GOT3 (cell line): ENCODE results near the gene LIN9.
A peak's percentile ranks its signal among the peaks of the same experiment; 100 is the strongest.
"Not testable (repeated sequence)": the region's sequence is repeated elsewhere in the genome, so short reads cannot be mapped to it uniquely, and the experiment has no call there.

Experiments used
- DNase-seq: peaks from one replicate; lab custom pipeline; 2025; ENCODE audit warnings: mixed read lengths; lab: John Stamatoyannopoulos, UW

The LIN9 gene

DNA sequence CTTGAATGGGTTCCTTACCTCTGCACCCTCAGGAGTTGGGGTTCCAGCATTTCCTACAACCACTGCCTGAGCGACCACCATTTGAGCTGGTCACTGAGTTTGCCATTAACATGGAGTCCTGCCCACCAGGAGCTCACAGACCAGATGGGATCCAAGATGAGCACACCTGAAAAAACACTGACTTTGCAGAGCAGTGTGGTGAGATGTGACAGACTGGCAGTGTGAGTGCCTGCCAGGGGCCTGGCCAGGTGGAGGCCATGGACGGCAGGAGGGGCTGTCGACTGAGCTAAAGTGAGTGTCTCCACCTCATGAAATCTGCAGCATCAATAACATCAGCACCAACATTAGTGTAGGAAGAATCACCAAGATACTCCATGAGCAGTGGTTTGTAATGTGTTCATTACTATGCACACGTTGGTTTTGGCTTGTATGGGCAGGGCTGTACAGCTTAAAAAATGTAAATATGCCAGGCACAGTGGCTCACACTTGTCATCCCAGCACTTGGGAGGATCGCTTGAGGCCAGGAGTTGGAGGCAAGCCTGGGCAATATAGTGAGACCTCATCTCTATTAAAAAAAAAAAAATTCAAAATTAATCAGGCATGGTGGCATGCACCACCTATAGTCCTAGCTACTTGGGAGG lies 97.7 kb downstream of the LIN9 start:
- DNase-seq, result no peak

DNA sequence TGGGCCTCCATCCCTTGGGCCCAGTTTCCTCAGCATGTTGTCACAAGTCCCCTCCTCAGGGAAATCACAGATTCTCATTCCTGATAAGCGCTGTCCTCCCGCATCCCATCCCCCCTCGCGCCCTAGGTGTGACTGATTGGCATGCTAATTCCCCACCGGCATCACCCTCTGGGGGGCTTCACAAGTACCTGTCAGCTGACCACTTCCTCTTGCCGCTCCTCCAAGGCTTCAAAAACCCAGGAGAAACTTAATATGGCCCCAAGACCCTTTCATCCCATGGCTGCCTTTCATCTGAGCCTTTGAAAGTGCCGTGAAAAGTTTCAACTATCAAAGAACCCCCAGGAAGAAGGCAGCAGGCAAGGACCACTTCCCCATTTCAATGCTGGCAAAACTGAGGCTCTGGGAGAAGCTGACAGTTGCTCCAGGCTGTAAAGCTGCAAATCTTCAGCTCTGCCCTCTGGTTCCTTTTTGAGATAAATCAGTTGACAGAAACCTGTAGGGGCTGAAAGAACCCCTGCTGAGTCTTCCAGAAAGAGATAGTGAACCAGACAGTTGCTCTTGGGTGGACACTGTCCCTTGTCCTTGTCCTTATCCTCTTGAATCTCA lies 98.3 kb downstream of the LIN9 start:
- no peak for DNase-seq

DNA sequence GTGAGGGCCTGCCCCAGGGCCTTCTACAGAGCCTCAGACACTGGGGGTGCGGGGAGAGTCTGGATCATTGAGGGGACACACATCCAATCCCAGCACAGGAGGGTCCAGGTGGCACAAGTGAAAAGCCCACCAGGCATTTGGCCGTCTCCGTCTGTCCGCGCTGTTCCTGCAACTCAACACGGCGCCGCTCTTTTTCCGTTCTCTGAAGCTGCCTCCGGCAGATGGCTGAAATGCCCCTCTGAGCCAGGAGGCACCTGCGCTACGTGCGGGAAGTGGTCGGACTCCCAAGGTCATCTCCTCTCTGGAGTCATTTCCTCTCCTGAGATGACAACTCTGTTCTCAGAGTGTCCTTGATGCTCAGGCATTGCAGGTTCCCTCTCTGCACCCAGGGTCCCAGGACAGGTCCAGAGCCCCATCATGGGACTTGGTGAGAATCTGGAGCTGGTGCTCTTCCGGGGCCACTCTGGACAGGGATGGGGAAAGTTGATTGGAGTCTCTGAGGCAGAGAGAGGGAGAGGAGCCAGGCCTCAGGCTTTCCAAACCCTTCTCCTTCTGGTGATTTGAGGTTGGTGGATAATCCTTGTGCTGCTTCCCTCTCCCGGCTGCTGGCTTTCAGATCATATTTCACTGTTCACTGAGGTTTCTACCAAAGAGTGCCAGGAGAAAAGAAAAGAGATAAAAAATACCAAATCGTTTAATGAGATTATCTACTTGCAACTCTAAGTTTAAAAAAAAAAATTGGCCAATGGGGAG lies 99.5 kb downstream of the LIN9 start:
- DNase-seq, result no peak

DNA sequence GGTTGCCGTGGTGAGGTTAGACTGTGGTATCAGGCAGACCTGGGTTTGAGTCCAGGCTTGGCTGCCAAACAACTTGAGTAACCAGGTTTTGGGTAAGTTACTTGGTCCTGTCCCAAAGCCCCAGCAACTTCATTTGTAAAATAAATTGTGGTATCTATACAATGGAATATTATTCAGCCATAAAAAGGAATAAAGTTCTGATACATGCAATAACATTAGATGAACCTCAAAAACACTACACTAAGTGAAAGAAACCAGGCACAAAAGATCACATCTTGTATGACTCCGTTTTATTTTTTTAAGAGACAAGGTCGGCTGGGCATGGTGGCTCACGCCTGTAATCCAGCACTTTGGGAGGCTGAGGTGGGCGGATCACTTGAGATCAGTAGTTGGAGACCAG lies 101.9 kb downstream of the LIN9 start:
- DNase-seq, result no peak

DNA sequence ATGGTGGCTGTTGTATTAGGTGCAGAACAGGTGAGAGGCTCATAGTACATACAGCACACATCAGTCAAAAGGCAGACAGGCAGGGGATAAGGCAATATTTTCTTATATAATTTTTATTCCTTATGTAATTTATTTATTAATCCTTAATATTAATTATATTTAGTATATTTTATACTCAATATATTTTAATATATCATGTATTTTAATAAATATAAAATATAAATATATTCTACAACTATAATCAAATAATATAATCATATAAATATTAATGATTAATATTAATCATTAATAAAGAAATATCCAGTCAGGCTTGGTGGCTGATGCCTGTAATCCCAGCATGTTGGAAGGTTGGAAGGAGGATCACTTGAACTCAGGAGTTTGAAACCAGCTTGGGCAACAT lies 104.8 kb downstream of the LIN9 start:
- no peak for DNase-seq

DNA sequence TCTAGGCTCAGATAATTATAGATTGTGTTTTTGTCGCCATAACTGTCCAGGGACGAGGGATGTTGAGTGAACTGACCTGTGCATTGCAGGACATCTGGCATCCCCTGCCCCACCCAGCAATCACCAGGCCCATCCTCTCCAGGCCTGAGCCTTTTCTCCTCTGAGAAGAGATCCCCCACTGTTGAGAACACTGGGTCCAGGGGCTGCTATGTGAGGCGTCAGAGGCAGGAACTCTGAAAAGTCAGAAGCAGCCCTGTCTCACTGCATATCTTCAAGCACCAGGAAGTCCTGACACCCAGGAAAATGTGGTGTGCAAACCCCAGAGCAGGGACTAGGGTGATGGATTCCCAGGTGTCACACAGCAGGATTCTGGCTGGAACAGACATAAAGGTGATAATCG lies 105.3 kb downstream of the LIN9 start:
- no peak for DNase-seq

DNA sequence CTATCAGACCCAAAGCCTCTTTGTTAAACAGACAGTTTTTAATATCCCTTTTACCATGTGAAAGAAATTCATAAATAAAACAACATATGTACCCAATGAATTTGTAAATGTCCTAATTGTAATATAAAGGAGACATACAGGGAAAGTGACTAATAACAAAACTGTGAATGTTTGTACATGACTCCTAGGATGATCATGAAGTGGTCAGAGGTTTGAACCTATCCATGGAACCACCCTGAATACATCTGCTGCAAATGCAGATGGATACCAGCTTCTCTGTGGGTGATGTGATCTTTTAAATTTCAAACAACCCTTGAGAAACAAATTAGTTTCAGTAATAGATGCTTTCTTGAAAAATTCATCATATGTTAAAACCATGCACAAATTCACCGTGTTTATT lies 105.7 kb downstream of the LIN9 start:
- no peak for DNase-seq

DNA sequence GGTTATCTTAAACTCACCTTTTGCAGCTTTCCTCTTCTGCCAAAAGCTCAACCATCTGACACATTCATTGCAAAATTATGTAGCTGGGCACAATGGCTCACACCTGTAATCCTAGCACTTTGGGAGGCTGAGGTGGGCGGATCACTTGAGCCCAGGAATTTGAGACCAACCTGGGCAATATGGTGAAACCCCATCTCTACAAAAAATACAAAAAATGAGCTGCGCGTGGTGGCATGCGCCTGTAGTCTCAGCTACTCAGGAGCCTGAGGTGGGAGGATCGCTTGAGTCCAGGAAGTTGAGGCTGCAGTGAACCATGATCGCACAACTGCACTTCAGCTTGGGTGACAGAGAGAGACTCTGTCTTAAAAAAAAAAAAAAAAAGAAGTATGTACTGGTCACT lies 106.3 kb downstream of the LIN9 start:
- DNase-seq, result not testable (repeated sequence)

DNA sequence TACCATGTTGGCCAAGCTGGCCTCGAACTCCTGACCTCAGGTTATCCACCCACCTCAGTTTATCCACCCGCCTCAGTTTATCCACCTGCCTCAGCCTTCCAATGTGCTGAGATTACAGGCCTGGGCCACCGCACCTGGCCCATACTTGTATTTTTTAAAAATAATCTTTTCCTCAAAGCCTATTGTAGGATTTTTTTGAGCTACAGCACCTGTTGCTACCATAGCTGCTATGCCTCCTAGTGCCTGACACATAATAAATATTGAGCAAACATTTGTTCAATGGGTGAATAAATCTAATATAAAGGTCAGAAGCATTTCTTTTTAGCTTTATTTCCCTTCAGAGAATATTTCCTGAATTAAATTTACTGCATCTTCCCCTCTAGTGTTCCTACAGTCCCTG lies 106.7 kb downstream of the LIN9 start:
- DNase-seq, result no peak

DNA sequence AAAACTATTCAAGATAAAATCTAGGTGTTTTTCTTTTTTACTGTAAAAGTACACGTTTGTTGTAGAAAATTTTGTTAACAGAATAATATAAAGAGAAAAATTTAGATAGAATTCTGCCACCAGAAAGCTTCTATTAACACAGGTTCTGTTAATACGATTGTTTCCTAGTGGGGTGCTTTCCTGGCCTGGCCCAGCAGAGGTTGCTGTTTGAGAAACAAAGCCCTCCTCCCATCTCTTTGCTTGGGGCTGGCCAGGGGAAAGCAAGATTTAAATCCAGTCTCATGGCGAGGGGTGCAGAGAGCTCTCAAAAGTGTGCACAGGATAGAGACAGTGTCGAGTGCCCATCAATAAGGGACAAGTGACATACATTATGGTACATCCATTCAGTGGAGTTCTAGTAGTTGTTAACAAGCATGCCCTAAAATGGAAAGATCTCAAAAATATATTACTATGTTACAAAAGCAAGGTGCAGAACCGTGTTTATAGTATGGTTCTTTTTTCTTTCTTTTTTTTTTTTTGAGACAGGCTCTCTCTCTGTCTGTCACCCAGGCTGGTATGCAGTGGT lies 107.9 kb downstream of the LIN9 start:
- no peak for DNase-seq

DNA sequence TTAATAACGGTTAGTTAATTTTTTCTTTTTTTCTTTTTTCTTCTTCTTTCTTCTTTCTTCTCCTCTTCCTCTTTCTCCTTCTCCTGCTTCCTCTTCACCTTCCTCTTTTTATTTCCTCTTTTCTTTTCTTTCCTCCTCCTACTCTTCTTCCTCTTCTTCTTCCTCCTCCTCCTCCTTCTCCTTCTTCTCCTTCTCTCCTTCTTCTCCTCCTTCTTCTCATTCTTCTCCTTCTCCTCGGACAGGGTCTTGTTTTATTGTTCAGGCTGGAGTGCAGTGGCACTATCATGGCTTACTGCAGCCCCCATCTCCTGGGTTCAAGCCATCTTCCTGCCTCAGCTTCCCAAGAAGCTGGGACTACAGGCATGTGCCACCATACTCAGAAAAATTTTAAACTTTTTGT lies 109.0 kb downstream of the LIN9 start:
- no peak for DNase-seq

DNA sequence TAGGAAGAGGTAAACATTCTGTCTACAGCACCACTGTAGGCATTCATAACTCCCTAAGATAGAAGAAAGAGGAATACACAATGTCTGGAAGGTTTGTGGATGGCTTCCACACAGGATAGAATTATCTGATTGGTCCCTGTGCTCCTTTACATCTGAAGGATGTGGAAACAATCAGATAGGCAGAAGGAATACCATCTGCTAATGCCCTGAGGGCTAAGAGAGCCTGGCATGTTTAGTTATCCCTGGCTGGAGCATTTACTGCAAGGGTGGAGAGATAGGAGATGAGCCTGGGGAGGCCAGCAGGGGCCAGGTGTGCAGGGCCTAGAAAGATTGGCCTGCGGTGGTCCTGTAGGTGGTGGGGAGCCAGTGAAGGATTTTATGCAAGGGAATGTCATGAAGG lies 113.8 kb downstream of the LIN9 start:
- DNase-seq, result no peak

DNA sequence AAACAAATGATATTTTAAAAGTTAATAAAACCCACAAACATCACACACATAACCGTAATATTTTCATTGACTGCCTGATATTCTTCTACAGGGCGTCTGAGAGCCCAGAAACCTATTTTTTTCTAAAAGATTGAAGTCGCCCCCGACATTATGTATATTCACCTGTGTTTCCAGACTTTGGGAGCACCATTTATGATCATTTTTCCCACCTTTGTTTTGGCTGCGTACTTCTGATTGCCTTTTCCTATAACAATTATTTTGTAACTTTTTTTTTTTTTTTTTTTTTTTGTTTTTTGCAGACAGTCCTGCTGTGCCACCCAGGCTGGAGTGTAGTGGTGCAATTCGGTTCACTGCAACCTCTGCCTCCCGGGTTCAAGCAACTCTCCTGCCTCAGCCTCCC lies 121.6 kb downstream of the LIN9 start:
- DNase-seq, result no peak

DNA sequence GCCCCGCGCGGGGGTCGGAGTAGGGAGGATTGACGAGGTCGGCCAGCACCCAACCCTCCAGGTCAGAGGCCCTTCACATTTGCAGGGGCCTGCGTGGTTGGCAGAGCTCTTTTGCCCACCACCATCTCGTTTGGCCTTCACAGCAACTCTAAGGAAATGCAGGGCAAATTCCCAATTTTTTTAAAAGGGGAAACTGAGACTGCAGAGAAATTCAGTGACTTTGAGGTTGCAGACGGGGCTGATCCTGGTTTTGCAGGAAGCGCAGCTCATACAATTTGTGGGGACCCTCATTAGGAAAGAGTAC lies 122.0 kb downstream of the LIN9 start:
- DNase-seq, result no peak

DNA sequence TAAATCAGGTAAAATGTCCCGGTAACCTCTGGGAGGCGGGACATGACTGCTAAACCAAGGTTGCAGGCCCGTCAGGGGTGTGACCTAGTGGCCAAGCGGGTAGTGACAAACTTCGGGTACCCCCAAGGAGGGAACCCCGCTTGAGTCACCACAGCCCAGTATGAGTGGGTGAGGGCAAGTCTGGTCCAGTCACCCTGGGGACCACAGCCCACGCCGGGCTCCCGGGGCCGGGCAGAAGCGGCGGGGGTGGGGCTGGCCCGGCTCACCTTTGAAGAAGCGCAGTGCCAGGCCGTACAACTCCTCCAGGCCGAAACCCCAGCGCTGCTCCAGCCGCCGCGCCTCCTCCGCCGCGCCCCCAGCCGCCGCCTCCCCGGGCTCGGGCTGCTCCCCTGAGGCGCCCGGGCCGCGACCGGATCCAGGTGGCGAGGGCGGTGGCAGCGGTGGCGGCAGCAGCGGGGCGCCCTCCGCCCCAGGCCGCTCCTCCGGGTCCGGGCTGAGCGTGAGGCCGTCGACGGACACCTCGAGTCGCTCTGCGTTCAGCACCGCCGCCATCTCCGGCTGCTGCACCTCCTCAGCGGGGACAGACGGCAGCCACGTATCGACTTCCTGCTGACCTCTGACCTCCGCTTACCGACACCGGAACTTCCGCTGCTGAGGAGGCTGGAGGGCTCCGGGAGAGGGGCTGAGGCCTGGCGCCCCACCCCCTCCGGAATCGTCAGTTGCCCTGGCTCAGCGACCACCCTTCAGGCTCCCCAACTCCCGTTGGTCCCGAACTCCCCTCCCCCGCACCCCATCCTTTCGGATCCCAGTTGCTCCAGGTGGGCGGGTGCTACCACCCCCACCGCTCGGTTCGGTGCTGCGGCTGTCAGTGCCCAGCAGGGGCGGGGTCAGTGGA lies 122.6 kb downstream of the LIN9 start, which contains the start of gene ACBD3:
TSS of gene ACBD3 (minus strand) at position 618 of the 895 bp plus-strand sequence. CDS start at position 552, 66 bp downstream.
- DNase-seq, result peak; percentile 28

DNA sequence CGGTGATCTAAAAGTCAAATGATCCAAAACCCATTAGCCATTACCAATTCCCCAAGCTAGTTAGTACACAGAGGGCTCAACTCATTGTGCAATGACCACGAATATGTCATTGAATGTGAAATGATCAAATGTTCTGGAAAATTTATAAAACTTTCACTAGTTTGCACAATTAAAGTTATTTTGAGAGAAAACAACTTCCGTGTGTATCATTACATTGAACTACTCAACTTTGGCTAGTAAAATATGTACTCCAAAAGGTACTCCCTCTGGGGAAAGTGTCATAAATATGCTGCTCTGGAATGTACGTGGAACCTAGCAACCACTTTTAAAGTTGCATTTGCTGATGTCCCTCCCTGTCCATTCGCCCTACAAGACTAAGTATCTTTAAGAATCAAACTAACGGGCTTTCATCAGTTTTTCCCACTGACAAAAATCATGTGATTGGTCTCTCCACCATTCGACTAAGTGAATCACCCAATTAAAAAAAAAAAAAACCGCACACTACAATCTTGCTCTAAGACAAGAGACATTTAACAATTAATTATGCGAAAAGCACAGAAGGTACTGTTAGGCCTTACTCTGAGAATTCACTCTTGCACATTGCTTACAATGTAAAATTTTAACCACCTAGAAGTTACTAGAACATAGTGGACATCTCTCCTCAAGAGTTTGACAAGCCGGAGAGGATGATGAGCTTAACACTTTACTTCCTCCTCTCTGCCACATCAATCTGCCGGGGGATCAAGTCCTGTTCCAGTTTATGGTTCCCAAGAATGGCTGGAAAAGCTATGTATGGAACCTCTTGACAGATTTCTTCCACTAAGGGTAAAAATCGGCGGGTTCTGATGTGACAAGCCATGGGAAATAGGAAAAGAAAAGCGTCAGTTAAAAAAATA lies 123.6 kb downstream of the LIN9 start:
- no peak for DNase-seq

DNA sequence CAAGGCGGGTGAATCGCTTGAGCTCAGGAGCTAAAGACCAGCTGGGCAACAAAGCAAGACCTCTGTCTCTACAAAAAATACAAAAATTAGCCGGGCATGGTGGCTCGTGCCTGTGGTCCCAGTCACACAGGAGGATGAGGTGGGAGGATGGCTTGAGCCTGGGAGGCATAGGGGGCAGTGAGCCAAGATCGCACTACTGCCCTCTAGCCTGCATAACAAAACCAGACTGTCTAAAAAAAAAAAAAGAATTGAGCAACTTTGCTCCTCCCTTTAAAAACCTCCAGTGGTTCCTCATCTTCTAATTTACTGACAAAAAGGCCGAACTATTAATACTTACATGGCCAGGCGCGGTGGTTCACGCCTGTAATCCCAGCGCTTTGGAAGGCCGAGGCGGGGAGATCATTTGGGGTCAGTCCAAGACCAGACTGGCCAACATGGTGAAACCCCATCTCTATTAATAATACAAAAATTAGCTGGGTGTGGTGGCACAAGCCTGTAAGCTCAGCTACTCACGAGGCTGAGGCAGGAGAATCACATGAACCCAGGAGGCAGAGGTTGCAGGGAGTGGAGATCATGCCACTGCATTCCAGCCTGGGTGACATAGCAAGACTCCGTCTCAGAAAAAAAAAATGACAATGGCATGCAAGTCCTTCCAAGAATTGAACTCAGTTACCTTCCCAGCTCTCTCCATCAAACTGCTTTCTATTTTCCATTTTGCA lies 126.8 kb downstream of the LIN9 start:
- no peak for DNase-seq
